Right lobe of liver (tissue), 4 donors: ENCODE results near the gene ARHGAP15.

Source experiments
- POLR2A ChIP-seq: fragments of 450-650 bp; IDR thresholded peaks from one replicate; pipeline ENCODE4 v1.6.1; 2017; ENCODE audit warnings: antibody characterized with exemption, mild to moderate bottlenecking
- TF ChIP-seq, protein P1 (sequence below), 4 donors: fragments of 200-600 bp in 3 of 4; fragments of 450-650 bp in 1 of 4; IDR thresholded peaks; one replicate each; pipeline versions ENCODE4 v1.5.1 to v1.8.0; 2016 to 2022; ENCODE audit warnings: antibody characterized with exemption in 4 of 4, mild to moderate bottlenecking in 2 of 4
- donor health status: DM: no; HTN: no; CAD: no.
- donor health status: DM: no; HTN: no; CAD: no.
- donor health status: DM: no; HTN: yes; CAD: no.

DNA sequence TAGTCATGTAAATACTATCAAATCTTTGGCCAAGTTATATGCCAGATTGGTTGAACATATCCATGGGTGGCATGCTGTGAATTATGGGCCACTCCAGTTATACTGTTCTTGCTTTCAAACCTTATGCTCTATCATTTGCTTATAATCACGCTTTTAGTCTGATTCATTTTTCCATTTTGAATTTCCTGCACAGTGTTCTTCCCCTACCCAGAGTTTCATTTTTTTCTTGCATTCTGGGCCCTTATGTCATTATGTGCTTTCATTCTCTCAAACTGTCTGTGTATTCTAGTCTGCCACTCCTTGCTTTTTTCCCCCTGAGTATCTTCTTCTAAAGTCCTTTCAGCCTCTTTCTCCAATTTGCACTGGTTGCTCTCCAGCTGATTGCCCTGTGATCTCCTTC is 364.1 kb downstream of the ARHGAP15 start:
- TF ChIP-seq, protein P1, sequence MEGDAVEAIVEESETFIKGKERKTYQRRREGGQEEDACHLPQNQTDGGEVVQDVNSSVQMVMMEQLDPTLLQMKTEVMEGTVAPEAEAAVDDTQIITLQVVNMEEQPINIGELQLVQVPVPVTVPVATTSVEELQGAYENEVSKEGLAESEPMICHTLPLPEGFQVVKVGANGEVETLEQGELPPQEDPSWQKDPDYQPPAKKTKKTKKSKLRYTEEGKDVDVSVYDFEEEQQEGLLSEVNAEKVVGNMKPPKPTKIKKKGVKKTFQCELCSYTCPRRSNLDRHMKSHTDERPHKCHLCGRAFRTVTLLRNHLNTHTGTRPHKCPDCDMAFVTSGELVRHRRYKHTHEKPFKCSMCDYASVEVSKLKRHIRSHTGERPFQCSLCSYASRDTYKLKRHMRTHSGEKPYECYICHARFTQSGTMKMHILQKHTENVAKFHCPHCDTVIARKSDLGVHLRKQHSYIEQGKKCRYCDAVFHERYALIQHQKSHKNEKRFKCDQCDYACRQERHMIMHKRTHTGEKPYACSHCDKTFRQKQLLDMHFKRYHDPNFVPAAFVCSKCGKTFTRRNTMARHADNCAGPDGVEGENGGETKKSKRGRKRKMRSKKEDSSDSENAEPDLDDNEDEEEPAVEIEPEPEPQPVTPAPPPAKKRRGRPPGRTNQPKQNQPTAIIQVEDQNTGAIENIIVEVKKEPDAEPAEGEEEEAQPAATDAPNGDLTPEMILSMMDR (IDR thresholded peaks at IDR 0.05), result no peak
- TF ChIP-seq POLR2A, result no peak
